HepG2 (cell line): ENCODE data around the gene RNF222. TPM values are rescaled to one million over a fixed set of nuclear protein-coding genes. Genes with fewer than 3 reads are reported as not detected.

Experiments used
- BRD4 ChIP-seq: sonication (generic); formaldehyde crosslinking; IDR thresholded peaks from 2 replicates; pipeline ENCODE4 v1.4.0; 2020; ENCODE audit warnings: missing genetic modification reagents
- CSRNP2 ChIP-seq: sonication (generic); formaldehyde crosslinking; conservative IDR thresholded peaks from 2 replicates; pipeline ENCODE4 v1.8.0; 2022; ENCODE audit warnings: low read depth, missing genetic modification reagents
- ETV5 ChIP-seq: IDR thresholded peaks from 2 replicates; pipeline ENCODE4 v1.6.1; 2018; ENCODE audit warnings: missing biosample characterization, missing genetic modification reagents, inconsistent platforms, borderline replicate concordance
- GTF3A ChIP-seq: sonication (generic); formaldehyde crosslinking; conservative IDR thresholded peaks from 2 replicates; pipeline ENCODE4 v1.4.0; 2020; ENCODE audit warnings: mild to moderate bottlenecking, missing genetic modification reagents
- MAX ChIP-seq: IDR thresholded peaks from 2 replicates; pipeline ENCODE4 v1.6.1; 2012; ENCODE audit warnings: inconsistent platforms
- RBAK ChIP-seq: sonication (generic); formaldehyde crosslinking; IDR thresholded peaks from 2 replicates; pipeline ENCODE4 v1.5.1; 2020; ENCODE audit warnings: mild to moderate bottlenecking, missing genetic modification reagents
- RNF219 ChIP-seq: sonication (generic); formaldehyde crosslinking; IDR thresholded peaks from 2 replicates; pipeline ENCODE4 v1.5.0; 2020; ENCODE audit warnings: mild to moderate bottlenecking, missing genetic modification reagents
- SP4 ChIP-seq: sonication (generic); formaldehyde crosslinking; IDR thresholded peaks from 2 replicates; pipeline ENCODE4 v1.8.1; 2023; ENCODE audit warnings: mild to moderate bottlenecking, missing genetic modification reagents
- STAT5B ChIP-seq: sonication (generic); formaldehyde crosslinking; IDR thresholded peaks from 2 replicates; pipeline ENCODE4 v1.4.0; 2020; ENCODE audit warnings: missing genetic modification reagents
- TBL1XR1 ChIP-seq: fragments of 150-350 bp; IDR thresholded peaks from 2 replicates; pipeline ENCODE4 v1.6.1; 2014; ENCODE audit warnings: borderline replicate concordance, low read length; ENCODE audit not compliant: partially characterized antibody
- TCF7L2 ChIP-seq: IDR thresholded peaks from 2 replicates; pipeline ENCODE4 v1.6.1; 2011; ENCODE audit warnings: mild to moderate bottlenecking, low read depth, low read length, moderate library complexity
- THAP7 ChIP-seq: sonication (generic); formaldehyde crosslinking; IDR thresholded peaks from 2 replicates; pipeline ENCODE4 v1.8.1; 2023; ENCODE audit warnings: mild to moderate bottlenecking, missing genetic modification reagents
- ZMAT3 ChIP-seq: sonication (generic); formaldehyde crosslinking; conservative IDR thresholded peaks from 2 replicates; pipeline ENCODE4 v1.7.0; 2021; ENCODE audit warnings: missing genetic modification reagents
- ZNF639 ChIP-seq: conservative IDR thresholded peaks from 2 replicates; pipeline ENCODE4 v1.6.1; 2018; ENCODE audit warnings: missing genetic modification reagents
- polyA plus RNA-seq, 8 experiments: library from polyadenylated mRNA; depleted of rRNA in 3 of 8; stranded (reverse) in 7 of 8; unstranded in 1 of 8; fragments of >200 nt; fragmentation: Illumina TruSeq in 4 of 8; extraction: Trizol in 4 of 8; gene quantifications; 2 replicates each; pipeline versions ENCODE4 v1.2.1 to v1.2.3, GENCODE V29; 2011 to 2016; ENCODE audit warnings: low read depth in 4 of 8, missing spikeins in 1 of 8, mixed read lengths in 1 of 8; ENCODE audit not compliant: insufficient read depth in 1 of 8
- total RNA-seq, 5 experiments: library from RNA; depleted of rRNA; stranded (reverse); fragments of >200 nt; fragmentation: Illumina TruSeq; extraction: Trizol; gene quantifications; 2 replicates each; pipeline ENCODE4 v1.2.3, GENCODE V29; 2016; ENCODE audit warnings: low read depth in 1 of 5
- TF ChIP-seq, protein P1 (sequence below): IDR thresholded peaks from 2 replicates; pipeline ENCODE4 v1.6.1; 2016; ENCODE audit warnings: low read depth, missing genetic modification reagents, missing compliant biosample characterization
- TF ChIP-seq, protein P2 (sequence below): IDR thresholded peaks from 2 replicates; pipeline ENCODE4 v1.6.1; 2016; ENCODE audit warnings: mild to moderate bottlenecking, missing biosample characterization, missing genetic modification reagents

Gene RNF222
- total and polyA plus RNA-seq, 2 of the 13 experiments (the other 11 are each of a cell fraction or from before 2014, with no cell fraction given): not detected

- TF ChIP-seq, protein P1, sequence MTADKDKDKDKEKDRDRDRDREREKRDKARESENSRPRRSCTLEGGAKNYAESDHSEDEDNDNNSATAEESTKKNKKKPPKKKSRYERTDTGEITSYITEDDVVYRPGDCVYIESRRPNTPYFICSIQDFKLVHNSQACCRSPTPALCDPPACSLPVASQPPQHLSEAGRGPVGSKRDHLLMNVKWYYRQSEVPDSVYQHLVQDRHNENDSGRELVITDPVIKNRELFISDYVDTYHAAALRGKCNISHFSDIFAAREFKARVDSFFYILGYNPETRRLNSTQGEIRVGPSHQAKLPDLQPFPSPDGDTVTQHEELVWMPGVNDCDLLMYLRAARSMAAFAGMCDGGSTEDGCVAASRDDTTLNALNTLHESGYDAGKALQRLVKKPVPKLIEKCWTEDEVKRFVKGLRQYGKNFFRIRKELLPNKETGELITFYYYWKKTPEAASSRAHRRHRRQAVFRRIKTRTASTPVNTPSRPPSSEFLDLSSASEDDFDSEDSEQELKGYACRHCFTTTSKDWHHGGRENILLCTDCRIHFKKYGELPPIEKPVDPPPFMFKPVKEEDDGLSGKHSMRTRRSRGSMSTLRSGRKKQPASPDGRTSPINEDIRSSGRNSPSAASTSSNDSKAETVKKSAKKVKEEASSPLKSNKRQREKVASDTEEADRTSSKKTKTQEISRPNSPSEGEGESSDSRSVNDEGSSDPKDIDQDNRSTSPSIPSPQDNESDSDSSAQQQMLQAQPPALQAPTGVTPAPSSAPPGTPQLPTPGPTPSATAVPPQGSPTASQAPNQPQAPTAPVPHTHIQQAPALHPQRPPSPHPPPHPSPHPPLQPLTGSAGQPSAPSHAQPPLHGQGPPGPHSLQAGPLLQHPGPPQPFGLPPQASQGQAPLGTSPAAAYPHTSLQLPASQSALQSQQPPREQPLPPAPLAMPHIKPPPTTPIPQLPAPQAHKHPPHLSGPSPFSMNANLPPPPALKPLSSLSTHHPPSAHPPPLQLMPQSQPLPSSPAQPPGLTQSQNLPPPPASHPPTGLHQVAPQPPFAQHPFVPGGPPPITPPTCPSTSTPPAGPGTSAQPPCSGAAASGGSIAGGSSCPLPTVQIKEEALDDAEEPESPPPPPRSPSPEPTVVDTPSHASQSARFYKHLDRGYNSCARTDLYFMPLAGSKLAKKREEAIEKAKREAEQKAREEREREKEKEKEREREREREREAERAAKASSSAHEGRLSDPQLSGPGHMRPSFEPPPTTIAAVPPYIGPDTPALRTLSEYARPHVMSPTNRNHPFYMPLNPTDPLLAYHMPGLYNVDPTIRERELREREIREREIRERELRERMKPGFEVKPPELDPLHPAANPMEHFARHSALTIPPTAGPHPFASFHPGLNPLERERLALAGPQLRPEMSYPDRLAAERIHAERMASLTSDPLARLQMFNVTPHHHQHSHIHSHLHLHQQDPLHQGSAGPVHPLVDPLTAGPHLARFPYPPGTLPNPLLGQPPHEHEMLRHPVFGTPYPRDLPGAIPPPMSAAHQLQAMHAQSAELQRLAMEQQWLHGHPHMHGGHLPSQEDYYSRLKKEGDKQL (CRISPR knock-in tag): peak; percentile 26; the same call in 1 of the 2 replicates
- peak; percentile 65; the same call in 1 of the 2 replicates for TF ChIP-seq BRD4 (CRISPR knock-in tag)
- TF ChIP-seq ETV5: peak; percentile 68; the same call in 1 of the 2 replicates
- TF ChIP-seq SP4 (CRISPR knock-in tag): peak; percentile 78
- no peak for TF ChIP-seq TBL1XR1
- peak; percentile 58; the same call in 1 of the 2 replicates for TF ChIP-seq ZMAT3
- no peak for TF ChIP-seq RBAK (CRISPR knock-in tag)
- TF ChIP-seq STAT5B: 0 out of 2 replicates have a peak, but pooled peaks have one; percentile 53
- peak; percentile 45; the same call in 1 of the 2 replicates for TF ChIP-seq ZNF639 (CRISPR knock-in tag)
- no peak for TF ChIP-seq TCF7L2
- TF ChIP-seq THAP7 (CRISPR knock-in tag): no peak
- no peak for TF ChIP-seq GTF3A (CRISPR knock-in tag)
- peak; percentile 84 for TF ChIP-seq MAX
- TF ChIP-seq, protein P2, sequence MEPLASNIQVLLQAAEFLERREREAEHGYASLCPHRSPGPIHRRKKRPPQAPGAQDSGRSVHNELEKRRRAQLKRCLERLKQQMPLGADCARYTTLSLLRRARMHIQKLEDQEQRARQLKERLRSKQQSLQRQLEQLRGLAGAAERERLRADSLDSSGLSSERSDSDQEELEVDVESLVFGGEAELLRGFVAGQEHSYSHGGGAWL (CRISPR knock-in tag): peak; percentile 78
- TF ChIP-seq RNF219 (CRISPR knock-in tag): 0 out of 2 replicates have a peak, but pooled peaks have one; percentile 50
- TF ChIP-seq CSRNP2: no peak
Measured at GRCh38 chr17:8376271-8377067, 21.2 kb downstream of the RNF222 start, which contains the start of gene KRABD2 (continued).
